Myometrial cell (primary cell): ENCODE data around the gene CNTNAP3. TPM values are rescaled to one million over a fixed set of nuclear protein-coding genes. Genes with fewer than 3 reads are reported as not detected.

Source experiments
- total RNA-seq: library from RNA; depleted of rRNA; stranded (reverse); fragments of >200 nt; gene quantifications from 2 replicates; pipeline ENCODE4 v1.2.3, GENCODE V29; 2015

The CNTNAP3 gene
- 0.29 and 0.53 TPM in 2 replicates for total RNA-seq

DNA sequence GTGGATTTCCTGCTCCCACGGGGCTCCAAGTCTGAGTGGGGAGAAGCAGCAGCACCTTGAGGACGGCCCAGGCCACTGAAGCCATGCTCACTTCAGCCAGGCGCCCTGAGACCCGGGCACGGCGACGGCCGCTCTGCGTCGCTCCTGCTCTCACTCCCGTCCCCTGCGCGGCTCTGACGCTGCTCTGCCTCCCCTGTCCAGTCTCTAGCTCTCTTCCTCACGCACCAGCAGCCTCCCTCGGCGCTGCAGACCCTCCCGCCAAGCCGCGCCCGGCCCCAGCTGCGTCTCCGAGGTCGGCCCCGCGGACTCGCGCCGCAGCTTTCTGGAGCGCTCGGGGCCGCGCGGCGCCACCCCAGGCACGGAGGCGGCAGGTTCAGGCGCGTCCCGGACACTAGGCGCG lies at the start of gene CNTNAP3:
TSS of gene CNTNAP3 (minus strand) at position 188 of the 400 bp plus-strand sequence. CDS start at position 85, 103 bp downstream.

Other genes with a start within 250 kb of the CNTNAP3 start
- gene SPATA31A1, start 67.5 kb upstream of the CNTNAP3 start, total RNA-seq = not detected in 2 replicates